Measurements from ENCODE around the gene FOXQ1. TPM values are rescaled to one million over a fixed set of nuclear protein-coding genes. Genes with fewer than 3 reads are reported as not detected.

Gene FOXQ1
- total and polyA plus RNA-seq, 9 of the 15 experiments (the other 6 are each of a cell fraction or from before 2014, with no cell fraction given): not detected

GRCh38 chr6:1290805-1291204 is 21.1 kb upstream of the FOXQ1 start:
- 1% methylated on average over 4 of the region's 4 CpGs for WGBS (ENCODE audit: insufficient coverage, low coverage, missing lambda C conversion rate)
- no peak for DNase-seq (ENCODE audit: extremely low read depth in 1 of 4, low spot score in 3 of 4)
- ChIA-PET POLR2A (no interaction called here), CTCF (ENCODE audit: low intra/inter-chr PET ratio) (no interaction called here)
- intact Hi-C loops (cut with micrococcal nuclease): no loop called here
- H4K20me1 ChIP-seq (replicated peaks; ENCODE audit: control insufficient read depth, insufficient read depth, low read length): no peaks in the 10 kb centered on the region
- H3K27me3 ChIP-seq (ENCODE audit: control insufficient read depth in 2 of 2, insufficient read depth in 2 of 2, low read length in 2 of 2): no peaks in the 10 kb centered on the region
- H3K36me3 ChIP-seq (ENCODE audit: control insufficient read depth, insufficient read depth, low read length): no peaks in the 10 kb centered on the region
- no peak overlapping the region for H3K27ac ChIP-seq (ENCODE audit: extremely low read depth, low read depth, low read length)
- in situ Hi-C loops (cut with MboI): no loop called here
- TF ChIP-seq USF1 (CRISPR knock-in tag; IDR thresholded peaks at IDR 0.05) (no peak), STAT6 (CRISPR knock-in tag; IDR thresholded peaks at IDR 0.05) (no peak), NONO (IDR thresholded peaks at IDR 0.05; ENCODE audit: low read depth in 2 of 2, low read length in 1 of 2) (no peak), ARID3A (IDR thresholded peaks at IDR 0.05; ENCODE audit: borderline replicate concordance, low read depth, low read length) (no peak), ZNF445 (CRISPR knock-in tag; IDR thresholded peaks at IDR 0.05; ENCODE audit: low read depth) (no peak), MNT (conservative IDR thresholded peaks at IDR 0.05) (no peak), ZBTB43 (CRISPR knock-in tag; IDR thresholded peaks at IDR 0.05) (no peak), MTA3 (IDR thresholded peaks at IDR 0.05; ENCODE audit: borderline replicate concordance) (no peak), HDAC2 (IDR thresholded peaks at IDR 0.05) (no peak), VEZF1 (CRISPR knock-in tag; IDR thresholded peaks at IDR 0.05) (no peak), EP300 (IDR thresholded peaks at IDR 0.05; ENCODE audit: low read length) (no peak), XRCC3 (IDR thresholded peaks at IDR 0.05) (no peak)
- H2AFZ ChIP-seq (ENCODE audit: low read depth, low read length): no peak overlapping the region
- no peak for ATAC-seq
- no peak overlapping the region for H3K4me2 ChIP-seq (ENCODE audit: insufficient read depth, low read length)
- no peaks in the 10 kb centered on the region for H3K79me2 ChIP-seq (ENCODE audit: control insufficient read depth, insufficient read depth, low read length)
- no peak overlapping the region for H3K4me3 ChIP-seq
- H3K9ac ChIP-seq (ENCODE audit: insufficient read depth in 1 of 2, low read depth in 2 of 2, low read length in 2 of 2): no peak overlapping the region
- no peaks in the 10 kb centered on the region for H3K9me3 ChIP-seq (replicated peaks; ENCODE audit: control insufficient read depth, insufficient read depth, low read depth, low read length)
- no peak for FAIRE-seq
- no peaks in the 10 kb centered on the region for H3K9me1 ChIP-seq (ENCODE audit: control insufficient read depth, insufficient read depth, low read length)
- BruUV-seq (replicated peaks): no TSS peak
- no peaks in the 10 kb centered on the region for H3K4me1 ChIP-seq (replicated peaks in 1 of 2; ENCODE audit: control insufficient read depth in 2 of 2, insufficient read depth in 2 of 2, low read length in 2 of 2)

All from K562 (cell line).